Stimulated activated CD4-positive, alpha-beta T cell treated with anti-CD3 and anti-CD28 coated beads, Interleukin-1b, Interleukin-23, amount 100 ng/mL, for 24 hours (primary cell): ENCODE data around the gene USP10.

ENCODE experiments used
- DNase-seq, 4 experiments: peaks; one replicate each; pipeline ENCODE4 v3.0.0-alpha.2; 2020; ENCODE audit warnings: low read depth in 4 of 4, low spot score in 1 of 4

USP10 gene

DNA sequence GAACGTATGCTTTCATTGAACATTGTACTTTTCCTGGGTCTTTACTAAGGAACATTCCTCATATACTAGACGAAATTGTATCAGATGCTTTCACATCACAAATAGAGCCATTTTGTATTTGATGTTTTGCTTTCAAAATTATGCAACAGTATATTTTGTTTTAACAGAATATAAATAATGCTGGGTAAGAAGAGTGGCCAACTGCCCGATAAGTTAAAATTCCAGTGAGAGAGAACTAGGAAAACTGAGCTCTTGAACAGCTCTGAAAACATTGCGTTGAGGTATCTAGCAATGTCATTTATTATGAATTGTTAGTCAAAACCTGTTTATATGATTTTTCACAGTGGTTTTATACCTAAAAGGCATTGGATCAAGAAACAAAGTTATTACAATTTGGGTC is 50.8 kb downstream of the USP10 start:
- DNase-seq = no peak

DNA sequence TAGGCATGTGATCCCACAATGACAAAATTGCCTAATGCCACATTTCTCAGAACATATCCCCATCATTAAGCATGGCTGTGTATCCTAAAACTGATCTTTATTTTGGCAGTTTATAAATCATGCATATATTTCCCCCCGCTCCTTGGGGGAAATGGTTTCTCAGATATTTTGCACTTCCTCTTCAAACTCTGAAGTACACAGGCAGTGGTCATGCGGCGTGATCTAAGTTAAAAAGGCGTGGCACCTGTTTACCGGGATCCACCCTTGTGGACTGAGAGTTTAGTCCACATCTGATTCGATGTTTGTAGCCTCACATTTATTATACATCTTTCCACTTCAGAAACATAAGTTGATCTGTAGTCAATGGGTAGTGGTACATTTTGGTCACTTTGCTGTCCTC is 51.4 kb downstream of the USP10 start:
- no peak for DNase-seq

DNA sequence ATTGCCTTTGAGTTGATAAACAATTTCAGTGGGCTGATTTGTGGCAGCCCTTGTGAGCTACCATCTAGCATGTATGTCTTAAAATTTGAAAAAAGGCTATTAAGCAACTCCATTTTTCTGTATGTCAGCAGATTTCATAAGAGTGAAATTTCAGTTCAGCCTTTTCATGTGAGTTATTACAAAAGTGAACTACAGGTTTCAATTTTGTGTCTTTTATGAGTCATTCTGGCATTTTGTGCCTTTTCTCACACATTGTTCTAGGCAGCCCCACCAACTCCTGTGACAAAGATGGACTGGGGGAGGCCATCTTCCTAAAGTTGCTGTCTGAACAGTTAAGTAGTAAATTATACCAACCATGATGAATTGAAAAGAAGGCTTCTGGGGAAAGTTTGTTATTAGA is 52.1 kb downstream of the USP10 start:
- no peak for DNase-seq

DNA sequence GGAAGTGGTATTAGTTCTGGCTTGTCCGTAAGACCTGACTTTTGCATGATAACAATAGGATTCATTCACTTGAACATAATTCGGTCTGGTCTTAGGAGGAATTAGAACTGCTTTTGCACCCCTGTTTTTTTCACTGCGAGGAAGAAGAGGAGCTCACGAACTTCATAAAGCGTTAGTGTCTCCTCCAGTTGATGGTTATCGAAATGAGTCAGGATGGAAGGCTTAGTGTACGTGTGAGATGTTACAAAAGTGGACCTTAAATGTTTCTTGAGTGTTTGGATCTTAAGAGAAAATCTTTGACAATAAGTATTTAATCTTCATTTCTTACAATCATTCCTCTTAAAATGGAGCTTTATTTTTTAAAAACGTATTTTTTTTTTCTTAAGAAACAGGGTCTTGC is 52.8 kb downstream of the USP10 start:
- no peak for DNase-seq

DNA sequence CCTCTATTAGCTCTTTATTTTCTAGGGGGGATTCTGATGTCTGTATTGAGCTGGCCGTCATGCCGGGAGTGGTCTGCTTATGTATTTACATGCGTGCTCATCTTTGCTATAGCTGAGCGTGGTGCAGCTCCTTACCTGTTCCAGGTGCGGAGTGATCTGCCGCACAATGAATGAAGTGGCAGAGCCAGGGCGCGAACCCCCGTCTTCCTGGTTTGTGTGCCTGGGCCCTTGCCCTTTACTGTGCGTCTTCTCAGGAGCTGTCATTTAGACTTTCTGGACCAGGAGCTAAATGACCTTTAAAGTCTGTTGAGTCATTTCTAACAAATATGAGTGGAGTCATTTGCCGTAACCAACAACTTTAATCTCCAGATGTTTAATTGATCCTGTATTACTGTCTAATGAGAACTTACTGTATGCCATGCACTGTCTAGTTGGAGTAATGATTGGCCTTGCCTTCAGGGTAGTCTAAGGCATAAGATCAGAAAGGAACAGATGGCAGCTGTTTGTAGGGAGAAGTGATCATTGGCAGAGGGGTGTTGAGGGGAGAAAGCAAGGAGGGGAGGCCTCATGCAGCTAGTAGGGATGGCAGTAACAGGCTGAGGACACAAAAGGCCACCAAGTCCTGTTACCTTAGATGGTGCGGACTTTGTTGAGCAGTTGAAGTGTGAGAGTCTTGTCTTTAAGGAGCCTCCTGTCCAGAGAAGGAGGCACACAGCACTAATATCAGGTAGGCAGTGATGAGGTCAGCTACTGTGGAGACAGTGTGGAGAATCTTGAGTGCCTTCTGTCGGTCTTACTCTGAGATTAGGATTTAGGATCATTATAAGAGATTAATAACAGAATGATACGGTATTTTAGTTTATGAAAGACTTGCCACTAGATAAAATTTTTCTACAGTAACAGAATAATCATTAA is 53.9 kb downstream of the USP10 start:
- DNase-seq = no peak

DNA sequence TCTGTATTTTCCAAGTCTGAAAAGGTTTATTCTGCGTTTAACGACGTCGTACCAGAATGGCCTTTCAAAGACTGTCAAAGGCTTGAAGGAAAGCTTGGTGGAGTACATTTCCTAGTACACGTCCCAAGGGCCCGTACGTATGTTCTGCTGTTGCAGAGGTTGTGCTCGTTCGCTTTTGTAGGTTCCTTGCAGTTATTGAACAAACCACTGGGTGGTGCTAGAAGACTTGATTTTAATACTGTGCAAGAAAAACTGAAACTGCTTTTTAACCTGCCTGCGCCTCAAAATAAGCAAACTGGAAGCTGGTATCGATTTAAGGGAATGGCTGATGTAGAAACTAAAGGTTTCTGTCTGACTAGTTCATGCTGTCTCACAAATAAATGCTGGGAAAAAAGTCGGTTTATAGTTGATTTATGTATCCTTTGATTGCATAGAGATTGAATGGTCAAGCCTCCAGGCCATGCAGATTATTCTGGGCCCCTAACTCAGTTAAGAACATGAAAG is 54.6 kb downstream of the USP10 start:
- DNase-seq = peak; percentile 37 to 61 (median 40)

DNA sequence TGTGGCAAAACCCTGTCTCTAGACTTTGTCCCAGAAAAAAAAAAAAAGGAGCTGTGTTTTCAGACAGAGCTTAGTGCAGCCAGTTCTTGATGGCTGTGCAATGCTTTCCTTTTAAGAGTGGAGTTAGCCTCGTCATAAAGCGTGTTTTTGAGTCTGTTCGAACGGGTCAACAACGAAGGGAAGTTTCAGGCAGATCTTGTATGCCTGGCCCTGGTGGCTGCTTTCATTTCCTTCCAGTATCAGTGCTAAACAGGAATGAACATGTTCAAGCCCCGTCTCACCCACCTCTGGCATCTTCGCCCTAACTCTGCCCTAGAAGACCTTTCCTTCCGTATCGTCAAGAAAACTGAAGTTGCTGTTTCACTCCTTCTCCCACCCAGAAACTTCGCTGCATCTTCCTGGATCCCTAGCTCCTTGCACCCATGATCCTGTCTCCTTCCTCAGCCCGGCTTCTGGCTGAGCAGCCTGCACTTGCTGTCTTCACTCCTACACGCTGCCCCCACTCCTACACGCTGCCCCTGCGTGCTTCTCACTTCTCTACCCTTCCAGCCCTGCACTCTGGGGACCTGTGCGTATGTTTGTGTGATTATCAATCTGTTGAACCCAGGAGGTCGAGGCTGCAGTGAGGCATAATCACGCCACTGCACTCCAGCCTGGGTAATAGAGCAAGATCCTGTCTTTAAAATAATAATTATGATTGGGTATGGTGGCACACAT is 55.3 kb downstream of the USP10 start:
- no peak for DNase-seq

DNA sequence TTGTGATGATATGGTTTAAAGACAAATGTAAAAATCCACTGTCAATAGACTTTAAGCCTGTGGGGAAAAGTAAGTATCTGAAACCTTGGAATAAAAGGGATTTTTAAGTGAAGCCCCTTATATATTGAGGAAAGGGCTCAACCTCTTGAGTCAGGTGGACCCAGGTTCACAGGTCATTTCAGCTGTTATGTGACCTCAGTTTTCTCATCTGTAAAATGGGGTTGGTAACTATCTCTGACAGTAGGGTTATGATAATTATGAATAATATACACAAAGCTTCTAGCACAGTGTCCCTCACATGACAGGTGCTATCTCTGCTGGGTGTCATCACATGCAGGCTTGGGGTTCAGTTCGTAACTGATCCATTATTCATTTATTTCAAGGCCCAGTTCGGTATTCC is 57.0 kb downstream of the USP10 start:
- DNase-seq = no peak

DNA sequence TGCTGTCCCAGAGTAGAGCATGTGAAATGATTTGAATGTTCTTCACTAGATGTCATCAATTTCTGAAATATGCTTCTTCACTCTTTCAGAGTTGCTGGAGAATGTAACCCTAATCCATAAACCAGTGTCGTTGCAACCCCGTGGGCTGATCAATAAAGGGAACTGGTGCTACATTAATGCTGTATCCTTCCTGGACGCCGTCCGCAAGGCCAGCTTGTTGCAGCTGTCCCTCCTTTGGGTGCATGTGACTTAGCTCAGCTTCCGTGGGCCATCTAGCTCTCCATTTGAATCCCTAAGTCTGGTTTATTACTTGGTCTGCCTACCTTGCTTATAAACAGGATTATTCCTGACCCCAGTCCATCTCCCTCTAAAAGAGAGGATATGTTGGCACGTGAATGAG is 58.8 kb downstream of the USP10 start:
- no peak for DNase-seq

DNA sequence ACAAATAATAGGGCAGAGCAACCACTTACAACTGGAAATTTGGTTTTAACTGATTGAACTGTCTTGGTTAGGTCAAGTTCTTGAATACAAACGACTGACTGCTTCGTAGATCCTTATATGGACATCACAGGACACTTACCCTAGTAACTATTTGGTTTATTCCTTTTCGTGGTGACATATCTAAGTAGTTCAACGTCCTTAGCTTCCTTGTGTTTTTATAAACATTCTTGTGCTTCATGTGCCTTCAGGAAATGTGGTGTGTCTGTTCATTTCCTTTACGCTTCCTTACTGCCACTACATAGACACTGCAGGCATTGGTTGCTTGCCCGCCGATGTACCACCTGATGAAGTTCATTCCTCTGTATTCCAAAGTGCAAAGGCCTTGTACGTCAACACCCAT is 59.3 kb downstream of the USP10 start:
- DNase-seq = no peak

DNA sequence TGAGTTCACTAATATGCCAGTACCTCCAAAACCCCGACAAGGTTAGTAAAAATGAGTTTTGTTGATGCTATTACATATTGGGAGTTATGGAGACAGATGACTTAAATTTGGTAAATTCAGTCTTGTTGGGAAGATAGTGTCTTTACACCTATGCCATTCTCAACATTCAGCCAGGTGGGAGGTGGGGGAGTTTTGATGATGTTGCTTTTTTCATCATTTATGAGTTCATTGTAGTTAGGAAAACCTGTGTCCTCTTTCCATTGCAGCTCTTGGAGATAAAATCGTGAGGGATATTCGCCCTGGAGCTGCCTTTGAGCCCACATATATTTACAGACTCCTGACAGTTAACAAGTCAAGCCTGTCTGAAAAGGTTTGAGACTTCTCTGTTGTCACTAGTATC is 60.1 kb downstream of the USP10 start:
- no peak for DNase-seq

DNA sequence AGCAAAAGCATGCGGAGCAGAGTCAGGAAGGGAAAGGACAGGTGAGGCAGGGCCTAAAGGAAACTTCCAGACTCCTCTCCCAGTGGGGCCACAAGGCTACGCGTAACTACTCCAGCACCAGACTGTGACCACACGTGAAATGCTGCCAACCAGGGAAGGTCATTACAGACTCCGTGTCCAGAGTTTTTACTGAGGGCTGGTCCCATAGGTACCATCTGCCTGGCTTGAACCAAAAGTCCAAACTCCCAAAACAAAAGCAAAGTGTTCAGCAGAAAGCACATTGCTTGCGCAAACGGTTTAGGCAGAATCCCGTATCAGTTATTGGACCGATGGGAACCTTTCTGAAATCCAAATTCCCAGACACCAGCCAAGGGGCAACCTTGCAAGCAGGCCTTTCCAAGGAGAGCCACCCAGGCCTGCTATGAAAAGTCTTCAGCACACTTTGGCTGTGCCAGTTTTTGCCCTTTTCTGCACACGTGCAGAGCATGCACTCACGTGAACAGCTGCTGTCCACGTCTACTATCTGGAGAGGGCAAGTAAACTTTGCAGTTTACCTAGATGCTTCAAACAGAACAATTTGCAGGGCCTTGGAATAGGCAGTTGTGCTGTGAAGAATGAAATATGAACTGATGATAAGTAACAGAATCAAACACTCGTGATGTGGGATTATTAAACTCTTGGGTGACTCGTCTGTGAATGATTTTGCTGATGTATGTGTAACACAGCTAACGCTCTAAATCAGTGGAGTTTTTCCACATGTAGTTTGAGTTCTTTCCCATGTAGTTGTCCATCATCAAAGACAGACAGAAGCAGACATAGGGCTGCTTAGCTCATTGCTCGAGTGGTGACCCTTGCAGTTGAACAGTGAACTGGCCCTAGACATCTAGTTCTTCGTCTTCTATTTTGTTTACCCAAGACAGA is 61.9 kb downstream of the USP10 start:
- no peak for DNase-seq

DNA sequence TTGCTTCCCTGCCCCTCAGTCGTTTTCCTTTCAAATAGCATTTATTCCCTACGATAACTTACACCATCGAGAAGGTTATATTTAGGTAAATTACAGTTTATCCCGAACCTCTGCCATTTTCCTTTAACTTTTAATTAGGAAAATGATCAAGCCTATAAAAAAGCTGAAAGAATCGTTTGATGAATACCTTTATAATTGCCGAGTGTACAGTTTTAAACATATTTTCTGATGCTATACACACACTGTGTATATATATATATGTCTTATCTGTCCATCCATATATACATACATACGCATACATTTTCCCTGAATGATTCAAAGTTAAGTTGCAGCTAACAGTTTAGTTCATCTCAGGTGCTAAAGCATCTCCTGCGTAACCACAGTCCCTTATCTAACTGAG is 63.4 kb downstream of the USP10 start:
- DNase-seq = no peak

DNA sequence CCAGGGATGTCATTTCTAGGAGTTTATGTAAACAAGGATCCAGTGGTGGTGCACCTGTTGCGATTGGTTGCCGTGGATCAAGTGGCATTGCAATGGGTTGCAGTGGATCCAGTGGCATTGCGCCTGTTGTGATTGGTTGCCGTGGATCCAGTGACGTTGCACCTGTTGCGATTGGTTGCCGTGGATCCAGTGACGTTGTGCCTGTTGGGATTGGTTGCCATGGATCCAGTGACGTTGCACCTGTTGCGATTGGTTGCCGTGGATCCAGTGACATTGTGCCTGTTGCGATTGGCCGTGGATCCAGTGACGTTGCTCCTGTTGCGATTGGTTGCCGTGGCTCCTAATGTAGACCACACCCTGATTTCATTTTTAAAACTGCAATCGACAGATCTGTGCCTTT is 63.8 kb downstream of the USP10 start:
- no peak for DNase-seq

DNA sequence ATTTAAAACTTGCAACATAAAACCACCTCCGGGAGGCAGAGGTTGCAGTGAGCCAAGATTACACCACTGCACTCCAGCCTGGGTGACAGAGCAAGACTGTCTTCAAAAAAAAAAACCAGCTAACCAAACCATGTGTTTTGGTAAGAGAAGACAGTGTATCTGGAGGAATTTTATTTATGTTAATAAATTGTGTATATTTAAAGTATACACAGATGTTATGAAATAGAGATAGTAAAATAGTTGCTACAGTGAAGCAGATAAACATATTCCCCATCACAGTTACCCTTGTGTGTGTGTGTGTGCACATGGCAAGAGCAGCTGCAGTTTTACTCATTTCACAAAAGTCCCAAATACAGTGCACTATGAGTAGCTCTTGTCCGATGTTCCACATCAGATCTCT is 65.2 kb downstream of the USP10 start:
- no peak for DNase-seq

DNA sequence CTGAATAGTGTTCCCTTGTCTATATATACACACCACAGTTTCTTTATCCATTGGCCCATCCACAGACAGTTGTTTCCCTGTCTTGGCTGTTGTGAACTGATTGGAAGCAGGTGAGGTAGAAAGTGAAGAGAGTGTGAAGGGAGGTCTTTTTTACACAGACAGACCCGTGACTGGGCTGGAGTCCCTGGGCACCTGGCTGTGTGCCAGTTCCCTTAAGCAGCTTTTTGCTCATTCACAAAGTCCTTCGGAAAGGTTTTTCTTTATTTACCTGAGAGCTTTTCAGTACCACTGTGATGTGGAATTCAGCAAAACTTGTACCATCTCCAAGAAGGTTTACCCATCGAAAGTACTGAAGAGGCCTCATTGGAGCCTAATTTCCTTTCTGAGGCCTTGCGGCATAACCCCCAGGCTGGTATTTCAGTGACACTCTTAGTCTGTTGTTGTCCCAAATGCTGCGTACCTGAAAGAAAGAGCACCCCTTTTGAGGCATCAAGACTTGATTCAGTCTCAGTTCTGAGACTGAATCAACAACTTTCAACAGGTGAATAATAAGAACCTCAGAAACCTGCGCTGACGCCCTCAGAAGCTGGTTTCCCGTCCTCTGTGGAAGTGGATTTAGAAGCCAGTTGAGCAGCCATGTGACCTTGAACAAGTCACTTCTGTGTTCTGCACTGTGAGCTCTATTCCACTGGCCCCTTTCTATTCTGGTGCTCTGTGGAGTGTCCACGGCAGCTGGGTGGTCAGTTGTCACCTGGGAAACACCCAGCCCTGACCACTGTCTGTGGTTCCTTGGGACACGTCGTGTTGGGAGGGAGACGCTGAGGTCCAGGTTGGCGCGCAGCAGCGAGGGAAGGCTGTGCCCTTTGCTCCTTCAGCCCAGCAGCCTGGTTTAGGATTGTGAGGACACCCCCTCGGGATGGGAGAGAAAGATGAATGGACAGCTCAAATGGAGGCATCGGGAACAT is 66.1 kb downstream of the USP10 start:
- no peak for DNase-seq

DNA sequence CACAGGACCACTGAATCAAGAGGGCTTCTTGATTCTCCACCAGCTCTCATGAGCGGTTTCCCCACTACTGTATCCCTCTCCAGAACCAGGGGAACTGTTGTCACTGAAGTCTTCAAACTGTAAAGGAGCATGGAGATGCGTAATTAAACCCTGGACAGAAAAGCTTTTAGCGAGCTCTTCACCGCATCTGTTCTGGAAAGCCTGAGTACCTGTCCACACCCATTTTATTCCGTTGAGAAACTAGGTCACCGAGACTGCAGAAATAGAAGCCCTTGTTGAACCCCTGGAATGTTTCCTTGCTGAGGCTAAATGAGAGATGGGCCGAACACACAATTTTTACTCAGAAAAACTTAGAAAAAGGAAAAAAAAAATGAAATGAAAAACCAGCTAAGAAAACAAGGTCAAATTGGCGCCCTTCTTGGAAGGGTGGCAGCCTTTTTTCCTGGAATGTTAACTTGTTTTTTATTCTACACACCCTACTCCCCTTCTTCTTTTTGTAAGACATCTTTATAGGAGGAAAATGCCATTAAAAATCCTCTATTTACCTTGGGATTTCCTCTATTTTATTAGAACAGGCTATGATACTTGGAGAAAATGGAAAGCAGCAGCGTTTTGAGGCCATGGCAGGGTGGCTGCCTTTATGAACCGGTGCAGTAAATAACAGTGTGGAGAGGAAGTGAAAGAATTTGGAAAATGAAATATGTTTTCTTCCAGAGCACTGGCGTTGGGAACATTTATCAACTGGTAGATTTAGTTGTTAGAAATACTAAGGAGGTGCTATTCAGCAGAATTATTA is 67.4 kb downstream of the USP10 start:
- no peak for DNase-seq

DNA sequence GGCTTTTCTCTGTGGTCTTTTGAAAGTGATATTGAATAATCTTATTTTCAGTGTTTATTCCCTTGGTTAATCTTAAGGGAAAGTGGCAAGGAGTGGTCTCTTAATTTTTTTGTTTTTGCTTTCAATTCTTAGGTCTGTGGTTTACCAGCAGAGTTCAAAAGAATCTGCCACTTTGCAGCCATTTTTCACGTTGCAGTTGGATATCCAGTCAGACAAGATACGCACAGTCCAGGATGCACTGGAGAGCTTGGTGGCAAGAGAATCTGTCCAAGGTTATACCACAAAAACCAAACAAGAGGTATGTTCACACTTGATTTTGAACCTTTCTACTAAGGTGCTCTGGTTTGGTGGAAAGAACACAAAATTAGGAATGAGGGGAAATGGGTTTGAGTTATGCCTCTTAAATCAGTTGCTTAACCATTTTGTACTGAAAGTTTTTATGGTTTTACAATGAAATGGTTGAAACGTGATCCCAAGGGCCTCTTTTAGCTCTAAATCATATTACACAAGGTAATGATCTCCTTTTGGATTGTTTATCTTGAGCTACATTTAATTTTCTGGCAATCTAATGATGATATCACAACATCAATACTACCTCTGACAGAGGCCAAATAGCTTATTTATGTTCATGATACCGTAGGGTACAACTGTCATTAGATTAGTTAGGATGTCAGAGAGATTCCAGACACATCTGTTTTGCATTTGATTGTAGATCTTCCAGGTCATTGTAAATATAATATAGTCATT is 68.4 kb downstream of the USP10 start:
- no peak for DNase-seq

DNA sequence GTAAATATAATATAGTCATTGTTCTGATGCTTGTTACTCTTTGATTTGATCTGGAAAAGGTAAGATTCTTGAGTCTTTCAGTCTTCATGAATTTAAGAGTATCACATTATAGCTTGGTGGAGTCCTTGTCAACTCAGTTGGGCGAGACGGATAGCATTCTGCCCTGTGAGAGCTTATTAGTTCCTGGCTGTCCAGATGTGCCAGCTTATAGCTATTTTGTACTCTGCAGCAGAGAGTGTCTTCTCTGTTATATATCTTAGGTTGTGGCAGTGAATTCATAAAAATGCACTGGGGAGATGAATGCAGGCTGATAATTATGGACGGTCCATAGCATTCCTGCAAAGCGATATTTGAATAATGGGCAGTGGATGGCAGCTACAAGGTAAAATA is 69.0 kb downstream of the USP10 start:
- no peak for DNase-seq
